Thymus (tissue), 11 donors: ENCODE results near the gene ARIH2. TPM values are rescaled to one million over a fixed set of nuclear protein-coding genes. Genes with fewer than 3 reads are reported as not detected.
"Not testable (repeated sequence)": the region's sequence is repeated elsewhere in the genome, so short reads cannot be mapped to it uniquely, and the experiment has no call there.

Source experiments
- DNase-seq, 9 donors: peaks; one replicate each; pipeline ENCODE4 v3.0.0-alpha.2; 2013; ENCODE audit warnings: low spot score in 9 of 9, low read depth in 6 of 9, missing footprints in 1 of 9
- H3K27ac ChIP-seq, 2 donors: one replicate each; pipeline ENCODE4 v1.5.1; 2013; ENCODE audit warnings: control low read depth in 1 of 2, low read depth in 1 of 2, low read length in 1 of 2, mild to moderate bottlenecking in 1 of 2, moderate library complexity in 1 of 2
- H3K27me3 ChIP-seq, 2 donors: one replicate each; pipeline ENCODE4 v1.5.1; 2013; ENCODE audit warnings: low read length in 1 of 2; ENCODE audit not compliant: control insufficient read depth in 2 of 2, insufficient read depth in 1 of 2
- H3K36me3 ChIP-seq, 2 donors: one replicate each; pipeline ENCODE4 v1.5.1; 2013; ENCODE audit warnings: low read length in 1 of 2, mild to moderate bottlenecking in 1 of 2, moderate library complexity in 1 of 2; ENCODE audit not compliant: control insufficient read depth in 2 of 2, insufficient read depth in 2 of 2
- H3K4me1 ChIP-seq, 2 donors: one replicate each; pipeline ENCODE4 v1.5.1; 2013; ENCODE audit warnings: low read length in 2 of 2; ENCODE audit not compliant: control insufficient read depth in 2 of 2, insufficient read depth in 2 of 2
- H3K4me3 ChIP-seq, 2 donors: one replicate each; pipeline ENCODE4 v1.5.1; 2013; ENCODE audit warnings: low read length in 2 of 2, control low read depth in 1 of 2, mild to moderate bottlenecking in 1 of 2
- H3K9me3 ChIP-seq, 2 donors: one replicate each; pipeline ENCODE4 v1.5.1; 2013; ENCODE audit warnings: low read length in 1 of 2, mild to moderate bottlenecking in 1 of 2; ENCODE audit not compliant: control insufficient read depth in 2 of 2, insufficient read depth in 1 of 2
- WGBS: extraction: QIAGEN DNeasy Blood & Tissue Kit; methylation state at CpG from one replicate; pipeline ENCODE4 v1.1.7; 2013; 5-methylcytosine and 5-hydroxymethylcytosine counted together
- polyA plus RNA-seq: library from polyadenylated mRNA; stranded (reverse); fragments of 200-250 nt; gene quantifications from one replicate; pipeline ENCODE4 v1.2.3, GENCODE V29; 2013
- total RNA-seq: library from RNA; stranded (reverse); fragments of 120-200 nt; gene quantifications from one replicate; pipeline ENCODE4 v1.2.4, GENCODE V29; 2013
- donor health status: healthy.

The ARIH2 gene
- total and polyA plus RNA-seq, 2 donors: 51.4 to 57.8 TPM

DNA sequence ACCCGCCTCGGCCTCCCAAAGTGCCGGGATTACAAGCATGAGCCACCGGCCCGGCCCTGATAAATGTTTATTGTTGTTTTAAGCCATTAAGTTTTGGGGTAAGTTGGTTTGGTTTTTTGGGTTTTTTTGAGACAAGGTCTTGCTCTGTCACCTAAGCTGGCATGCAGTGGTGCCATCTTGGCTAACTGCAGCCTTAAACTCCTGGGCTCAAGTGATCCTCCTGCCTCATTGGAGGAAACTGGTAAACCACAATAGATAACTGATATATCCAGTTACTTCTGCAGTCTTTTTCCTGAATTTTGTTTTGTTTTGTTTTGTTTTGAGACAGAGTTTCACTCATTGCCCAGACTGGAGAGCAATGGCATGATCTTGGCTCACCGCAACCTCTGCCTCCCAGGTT is 24.1 kb upstream of the ARIH2 start:
- H3K9me3 ChIP-seq: peaks cover 0 to 4% of the 10 kb centered on the region in 2 donors
- no peaks in the 10 kb centered on the region for H3K27me3 ChIP-seq
- WGBS: 97% methylated on average over 6 of the region's 6 CpGs
- peaks cover 13 to 25% of the 10 kb centered on the region in 2 donors for H3K4me1 ChIP-seq
- H3K27ac ChIP-seq: no peak overlapping the region
- no peak overlapping the region for H3K4me3 ChIP-seq
- peaks cover 8 to 12% of the 10 kb centered on the region in 2 donors for H3K36me3 ChIP-seq
- DNase-seq: no peak

DNA sequence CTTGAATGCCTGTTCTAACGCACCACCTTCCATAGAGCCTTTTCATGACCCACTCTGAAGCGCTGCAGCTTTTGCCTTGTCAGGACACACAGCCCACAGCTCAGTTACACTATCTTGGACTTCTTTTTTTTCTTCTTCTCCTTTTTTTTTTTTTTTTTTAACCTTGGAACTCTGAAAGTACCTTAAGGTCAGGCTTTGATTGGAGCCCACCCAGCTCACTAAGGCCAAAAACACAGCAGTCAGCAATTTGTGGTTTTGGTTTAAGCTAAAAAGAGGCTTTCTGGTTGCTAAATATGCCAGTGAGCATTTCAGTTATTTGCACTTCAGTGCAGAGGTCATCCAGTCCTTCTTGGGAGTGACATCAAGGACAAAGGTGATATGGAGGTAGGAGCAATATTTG is 21.7 kb upstream of the ARIH2 start:
- Histone ChIP-seq H3K4me1 (peaks cover 13 to 28% of the 10 kb centered on the region in 2 donors), H3K27ac (no peak overlapping the region), H3K4me3 (no peak overlapping the region), H3K9me3 (peaks cover 0 to 4% of the 10 kb centered on the region in 2 donors), H3K27me3 (no peaks in the 10 kb centered on the region), H3K36me3 (peaks cover 0 to 1% of the 10 kb centered on the region in 2 donors)
- no peak for DNase-seq
- 96% methylated on average over 2 of the region's 2 CpGs for WGBS

DNA sequence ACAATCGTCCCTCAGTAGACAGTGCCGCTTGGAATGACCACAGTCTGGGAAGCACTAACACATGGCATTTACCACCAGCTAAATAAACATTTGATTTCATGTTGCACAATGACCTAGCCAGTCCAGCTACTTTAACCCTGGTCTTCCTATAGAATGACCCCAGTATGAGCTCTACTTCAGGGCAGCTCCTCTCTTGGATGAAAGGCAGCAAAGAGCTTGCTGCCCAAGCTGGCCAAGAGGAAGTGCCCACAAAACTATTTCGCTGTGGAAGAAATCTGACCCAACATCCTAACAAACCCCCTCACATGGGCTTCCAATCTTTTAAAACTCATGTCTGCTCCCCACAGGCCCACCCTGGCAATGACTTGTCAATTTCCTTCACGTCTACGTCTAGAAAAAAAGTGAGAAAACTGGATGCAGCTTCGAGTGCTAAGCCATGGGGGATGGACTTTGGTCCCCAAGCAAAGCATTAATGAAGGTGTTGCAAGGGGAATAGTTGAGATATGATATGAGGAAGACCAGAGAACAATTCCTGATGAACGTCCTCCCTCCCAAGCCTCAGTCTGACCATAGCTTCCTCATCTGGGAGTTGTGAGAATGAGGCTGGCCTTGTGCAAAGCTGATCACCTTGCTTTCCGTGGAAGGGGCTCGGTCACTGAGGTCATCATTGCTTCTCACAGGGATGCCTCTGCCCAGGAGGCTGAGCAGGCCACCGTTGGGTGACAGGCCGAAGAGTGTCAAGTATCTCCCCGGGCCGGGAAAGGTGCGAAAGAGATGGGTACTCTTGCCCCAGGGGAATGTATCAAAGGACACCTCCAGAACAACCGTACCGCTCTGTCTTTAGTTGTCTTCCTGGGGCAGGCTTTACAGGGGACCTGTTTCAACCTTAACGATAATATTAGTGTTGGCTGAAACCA is 20.9 kb upstream of the ARIH2 start:
- Histone ChIP-seq H3K27ac (peak overlapping the region; percentile 72 to 93), H3K9me3 (peaks cover 0 to 4% of the 10 kb centered on the region in 2 donors), H3K4me1 (peaks cover 13 to 28% of the 10 kb centered on the region in 2 donors), H3K27me3 (no peaks in the 10 kb centered on the region), H3K4me3 (peak overlapping the region; percentile 97 to 98), H3K36me3 (no peaks in the 10 kb centered on the region)
- whole genome bisulfite sequencing: 58% methylated on average over 17 of the region's 17 CpGs
- DNase-seq: peak in 1 of 9 donors; percentile 7

DNA sequence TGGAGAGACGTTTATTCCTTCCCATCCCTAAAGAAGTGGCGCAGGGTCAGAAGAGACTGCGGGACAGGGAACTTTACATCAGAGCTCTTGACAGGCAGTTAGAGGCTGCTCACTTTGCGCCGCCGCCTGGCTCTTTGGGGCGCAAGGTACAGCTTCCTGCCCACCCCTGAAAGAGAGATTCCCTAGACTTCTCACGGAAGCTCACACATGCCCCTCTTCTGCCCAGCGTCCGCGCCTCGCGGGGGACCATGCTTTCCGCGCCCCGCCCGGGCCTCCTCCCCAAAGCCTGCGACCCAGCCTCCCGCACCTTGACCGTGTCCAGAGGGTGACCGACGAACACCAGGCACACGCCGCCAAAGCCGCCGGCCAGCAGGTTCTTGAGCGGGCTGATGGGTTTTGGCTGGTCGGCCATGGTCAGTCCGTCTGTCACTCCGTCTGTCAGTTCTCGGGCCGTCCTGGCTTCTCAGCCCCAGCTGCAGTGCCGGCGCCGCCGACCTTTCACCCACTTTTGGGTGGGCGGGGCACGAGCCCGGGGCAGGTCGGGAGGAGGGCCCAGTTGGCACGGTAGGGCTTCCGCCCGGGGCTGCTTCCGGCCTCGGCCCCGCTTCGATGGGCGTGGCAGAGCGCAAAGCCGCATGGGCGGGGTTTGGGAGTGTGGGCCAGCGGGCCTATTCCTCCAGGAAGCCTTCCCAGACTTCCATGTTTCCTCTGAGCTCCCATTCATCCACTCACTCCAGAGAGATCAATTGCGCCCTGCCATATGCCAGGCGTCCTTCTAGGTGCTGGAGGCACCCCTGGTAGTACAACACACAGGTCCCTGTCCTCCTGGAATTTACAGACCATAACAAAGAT is 20.0 kb upstream of the ARIH2 start, which contains the start of gene SLC25A20:
TSS of gene SLC25A20 (minus strand) at position 500 of the 852 bp plus-strand sequence. CDS start at position 412, 88 bp downstream.
- Histone ChIP-seq H3K4me3 (peak within 1 kb of the TSS; percentile 97 to 98), H3K9me3 (peaks cover 0 to 4% of the 10 kb centered on the region in 2 donors), H3K4me1 (peaks cover 13 to 28% of the 10 kb centered on the region in 2 donors), H3K27me3 (no peaks in the 10 kb centered on the region), H3K27ac (peak within 1 kb of the TSS; percentile 72 to 93), H3K36me3 (no peaks in the 10 kb centered on the region)
- DNase-seq: peak; percentile 67 to 92 (median 77)
- WGBS: 3% methylated on average over 54 of the region's 54 CpGs

DNA sequence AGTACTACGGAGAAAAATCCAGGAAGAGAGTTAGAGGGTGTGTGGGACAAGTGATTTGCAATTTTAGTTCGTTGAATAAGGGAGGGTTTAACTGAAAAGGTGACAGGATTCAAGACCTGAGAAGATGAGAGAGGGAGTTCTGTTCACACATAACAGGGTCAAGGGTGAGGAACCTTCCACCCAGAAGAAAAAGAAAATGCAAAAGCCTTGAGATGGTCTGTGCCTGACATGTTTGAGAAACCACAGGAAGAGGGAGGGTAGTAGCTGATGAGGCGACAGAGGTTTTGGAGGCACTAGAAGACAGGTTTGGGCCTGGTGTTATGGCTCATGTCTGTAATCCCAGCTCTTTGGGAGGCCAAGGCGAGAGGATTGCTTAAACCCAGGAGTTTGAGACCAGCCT is 19.4 kb upstream of the ARIH2 start:
- Histone ChIP-seq H3K27me3 (no peaks in the 10 kb centered on the region), H3K4me3 (peak overlapping the region in 1 of 2 donors; percentile 97), H3K4me1 (peaks cover 13 to 28% of the 10 kb centered on the region in 2 donors), H3K9me3 (peaks cover 0 to 4% of the 10 kb centered on the region in 2 donors), H3K27ac (peak overlapping the region; percentile 72), H3K36me3 (no peaks in the 10 kb centered on the region)
- peak in 6 of 9 donors; percentile 12 to 61 (median 28) for DNase-seq
- WGBS: 63% methylated on average over 4 of the region's 4 CpGs

DNA sequence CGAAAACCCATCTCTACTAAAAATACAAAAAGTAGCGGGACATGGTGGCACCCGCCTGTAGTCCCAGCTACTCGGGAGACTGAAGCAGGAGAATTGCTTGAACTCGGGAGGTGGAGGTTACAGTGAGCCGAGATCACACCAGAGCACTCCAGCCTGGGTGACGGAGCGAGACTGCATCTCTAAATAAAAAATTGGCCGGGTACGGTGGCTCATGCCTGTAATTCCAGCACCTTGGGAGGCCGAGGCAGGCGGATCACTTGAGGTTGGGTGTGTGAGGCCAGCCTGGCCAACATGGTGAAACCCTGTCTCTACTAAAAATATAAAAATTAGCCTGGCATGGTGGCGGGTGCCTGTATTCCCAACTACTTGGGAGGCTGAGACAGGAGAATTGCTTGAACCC is 11.6 kb upstream of the ARIH2 start:
- 97% methylated on average over 13 of the region's 13 CpGs for WGBS
- not testable (repeated sequence) for H3K4me3 ChIP-seq, H3K4me1 ChIP-seq, H3K27me3 ChIP-seq, H3K9me3 ChIP-seq, H3K36me3 ChIP-seq, DNase-seq, H3K27ac ChIP-seq

DNA sequence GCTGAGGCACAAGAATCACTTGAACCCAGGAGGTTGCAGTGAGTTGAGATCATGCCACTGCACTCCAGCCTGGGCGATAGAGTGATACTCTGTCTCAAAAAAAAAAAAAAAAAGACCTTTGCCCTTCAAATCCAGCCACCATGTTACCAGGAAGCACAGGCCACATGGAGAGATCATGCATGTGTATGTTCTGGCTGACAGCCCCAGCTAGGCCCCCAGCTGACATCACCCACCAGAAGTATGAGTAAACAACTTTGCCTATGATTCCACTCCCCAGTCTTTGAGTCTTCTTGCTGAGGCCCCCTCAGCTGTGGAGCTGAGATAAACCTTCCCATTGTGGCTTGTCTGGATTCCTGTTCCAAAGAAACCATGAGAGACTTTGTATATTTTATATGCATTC is 3.3 kb upstream of the ARIH2 start:
- H3K27me3 ChIP-seq: no peaks in the 10 kb centered on the region
- H3K27ac ChIP-seq: no peak overlapping the region
- peaks cover 0 to 5% of the 10 kb centered on the region in 2 donors for H3K9me3 ChIP-seq
- H3K4me1 ChIP-seq: peaks cover 3 to 18% of the 10 kb centered on the region in 2 donors
- 100% methylated on average over 1 of the region's 1 CpG for WGBS
- H3K36me3 ChIP-seq: peaks cover 0 to 3% of the 10 kb centered on the region in 2 donors
- no peak overlapping the region for H3K4me3 ChIP-seq
- DNase-seq: no peak

DNA sequence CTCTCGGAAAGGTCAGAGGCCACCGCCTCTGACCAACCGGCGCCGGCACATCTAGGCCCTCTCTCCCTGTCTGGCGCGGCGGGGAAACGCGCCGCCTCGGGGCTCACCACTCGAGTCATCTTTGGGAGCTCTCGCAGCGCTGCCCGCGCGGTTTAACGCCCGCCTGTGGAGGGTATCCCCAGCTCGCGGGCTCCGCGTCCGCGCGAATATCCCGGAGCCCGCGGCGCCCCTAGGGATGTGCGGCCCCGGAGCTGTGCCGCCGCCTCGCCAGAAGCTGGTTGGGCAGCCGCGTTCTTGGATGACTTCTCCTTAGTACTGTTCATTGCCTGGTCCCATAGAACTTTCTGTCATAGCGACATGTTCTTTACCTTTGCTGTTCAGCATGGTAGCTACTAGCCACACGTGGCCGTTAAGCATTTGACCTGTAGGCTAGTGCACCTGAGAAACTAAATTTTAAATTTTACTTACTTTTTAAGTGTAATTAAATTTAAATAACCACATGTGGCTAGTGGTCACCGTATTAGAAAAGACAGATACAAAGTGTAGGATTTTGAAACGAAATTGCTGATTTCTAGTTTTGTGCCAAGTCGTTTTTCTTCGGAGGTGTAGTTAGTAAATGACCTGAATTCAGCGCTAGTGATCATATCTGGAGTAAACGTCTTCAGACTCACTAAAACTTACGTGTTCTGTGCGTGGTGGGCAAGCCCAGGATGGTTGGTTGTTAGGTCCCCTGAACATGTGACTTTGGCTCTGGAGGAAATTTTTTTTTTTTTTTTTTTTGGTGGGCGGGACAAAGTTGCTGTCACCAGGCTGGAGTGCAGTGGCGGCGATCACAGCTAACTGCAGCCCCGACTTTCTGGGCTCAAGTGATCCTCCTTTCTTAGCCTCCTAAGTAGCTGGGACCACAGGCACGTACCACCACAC is 835 bp downstream of the ARIH2 start:
- peaks cover 0 to 5% of the 10 kb centered on the region in 2 donors for H3K9me3 ChIP-seq
- peak; percentile 27 to 71 (median 40) for DNase-seq
- H3K4me3 ChIP-seq: peak overlapping the region; percentile 89 to 95
- no peaks in the 10 kb centered on the region for H3K27me3 ChIP-seq
- H3K36me3 ChIP-seq: peaks cover 12 to 26% of the 10 kb centered on the region in 2 donors
- H3K27ac ChIP-seq: peak overlapping the region; percentile 89 to 98
- WGBS: under 1% methylated on average over 54 of the region's 54 CpGs
- peaks cover 3 to 23% of the 10 kb centered on the region in 2 donors for H3K4me1 ChIP-seq
